Thyroid gland (tissue), 4 donors: ENCODE results near the gene STAT1.

Experiments
- CTCF ChIP-seq, 6 experiments: fragments of 200-600 bp in 3 of 6; fragments of 450-650 bp in 3 of 6; sonication (generic) in 3 of 6; IDR thresholded peaks; one replicate each; pipeline ENCODE4 v1.5.1; 2016 to 2019; ENCODE audit warnings: antibody characterized with exemption in 6 of 6, mild to moderate bottlenecking in 2 of 6, inconsistent platforms in 1 of 6, moderate library complexity in 1 of 6
- POLR2A ChIP-seq, 2 donors: fragments of 450-650 bp; IDR thresholded peaks; one replicate each; pipeline ENCODE4 v1.6.1; 2017; ENCODE audit warnings: antibody characterized with exemption in 2 of 2, mild to moderate bottlenecking in 2 of 2, moderate library complexity in 1 of 2

DNA sequence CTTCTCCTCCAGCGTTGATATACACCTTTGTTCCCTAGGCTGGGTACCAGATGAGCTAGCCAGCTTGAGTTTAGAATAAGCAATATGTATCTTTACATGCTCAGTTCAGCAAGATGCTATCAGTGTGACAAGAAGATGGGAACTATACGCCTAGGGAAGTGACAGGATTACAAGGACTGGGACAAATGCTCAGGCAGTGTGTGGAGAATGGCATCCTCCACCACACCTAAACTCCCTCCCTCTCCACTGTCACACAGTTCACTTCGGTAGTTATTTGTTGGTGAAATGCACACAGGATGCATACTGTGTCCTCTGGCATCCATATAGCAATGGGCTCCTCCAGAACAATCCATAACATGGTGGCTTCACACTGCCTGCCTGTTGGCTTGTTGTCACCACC lies 7.7 kb downstream of the STAT1 start:
- TF ChIP-seq CTCF (IDR thresholded peaks at IDR 0.05), result no peak
- TF ChIP-seq POLR2A (IDR thresholded peaks at IDR 0.05), result no peak
